NCI-H526 (cell line): ENCODE measurements around the gene GPRIN1.
"Not testable (repeated sequence)": the region's sequence is repeated elsewhere in the genome, so short reads cannot be mapped to it uniquely, and the experiment has no call there.

Source experiments
- DNase-seq, 2 experiments: peaks; one replicate each; lab custom pipeline; 2025; lab: John Stamatoyannopoulos, UW

The GPRIN1 gene

DNA sequence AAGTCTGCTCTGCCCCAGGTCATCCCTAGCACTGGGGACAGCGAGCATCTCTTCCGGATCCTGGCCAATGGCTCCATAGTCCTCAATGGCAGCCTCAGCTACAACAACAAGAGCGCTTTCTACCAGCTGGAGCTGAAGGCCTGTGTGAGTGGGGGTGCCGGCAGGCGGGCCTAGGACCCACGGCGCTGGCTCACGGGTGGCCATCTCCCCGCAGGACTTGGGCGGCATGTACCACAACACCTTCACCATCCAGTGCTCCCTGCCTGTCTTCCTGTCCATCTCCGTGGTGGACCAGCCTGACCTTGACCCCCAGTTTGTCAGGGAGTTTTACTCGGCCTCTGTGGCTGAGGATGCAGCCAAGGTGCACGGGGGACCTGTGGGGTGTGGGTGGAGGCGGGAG, 34.9 kb downstream of the GPRIN1 start:
- no peak for DNase-seq

DNA sequence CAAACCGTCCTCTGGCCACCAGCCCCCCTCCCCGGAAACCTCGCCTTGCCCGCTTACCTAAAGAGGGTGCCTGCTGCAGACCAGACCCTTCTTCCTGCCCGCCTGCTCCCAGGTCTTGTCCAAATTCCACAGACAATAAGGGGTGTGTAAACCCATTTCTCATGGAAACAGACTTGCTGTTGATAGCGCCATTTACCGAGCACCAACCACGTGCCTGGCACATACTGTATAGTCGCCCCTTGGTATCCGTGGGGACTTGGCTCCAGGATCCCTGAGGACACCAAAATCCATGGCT, 35.7 kb downstream of the GPRIN1 start:
- no peak for DNase-seq

DNA sequence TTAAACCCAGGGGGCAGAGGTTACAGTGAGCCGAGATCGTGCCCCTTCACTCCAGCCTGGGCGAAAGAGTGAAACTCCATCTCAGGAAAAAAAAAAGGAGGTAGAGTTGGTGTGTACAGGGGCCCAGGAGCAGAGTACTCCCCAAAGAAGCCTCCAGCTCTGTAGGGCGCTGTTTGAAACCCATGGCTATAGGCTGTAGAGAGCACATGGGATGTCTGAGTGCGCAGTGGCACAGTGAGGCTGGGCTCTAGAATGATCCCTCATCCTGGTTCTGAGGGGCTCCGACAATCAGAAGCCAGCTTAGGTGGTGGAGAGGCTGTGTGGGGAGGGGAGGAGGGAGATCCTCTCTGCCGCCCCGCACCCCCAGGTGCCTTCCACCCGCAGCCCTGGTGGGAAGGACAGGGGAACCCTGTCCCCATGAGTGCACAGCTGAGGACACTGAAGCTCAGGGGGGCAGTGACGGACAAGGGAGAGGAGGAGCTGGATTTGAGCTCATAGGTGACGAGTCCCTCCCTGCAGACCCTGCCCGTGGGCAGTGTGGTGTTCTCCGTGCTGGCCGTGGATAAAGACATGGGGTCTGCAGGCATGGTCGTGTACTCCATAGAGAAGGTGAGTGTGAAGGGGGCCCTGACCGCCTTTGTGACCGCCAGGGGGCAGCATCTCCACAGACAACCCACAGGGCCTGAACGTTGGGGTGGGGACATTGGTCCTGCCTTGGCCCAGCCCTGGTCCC, 36.2 kb downstream of the GPRIN1 start:
- peak; percentile 10 to 65 for DNase-seq

DNA sequence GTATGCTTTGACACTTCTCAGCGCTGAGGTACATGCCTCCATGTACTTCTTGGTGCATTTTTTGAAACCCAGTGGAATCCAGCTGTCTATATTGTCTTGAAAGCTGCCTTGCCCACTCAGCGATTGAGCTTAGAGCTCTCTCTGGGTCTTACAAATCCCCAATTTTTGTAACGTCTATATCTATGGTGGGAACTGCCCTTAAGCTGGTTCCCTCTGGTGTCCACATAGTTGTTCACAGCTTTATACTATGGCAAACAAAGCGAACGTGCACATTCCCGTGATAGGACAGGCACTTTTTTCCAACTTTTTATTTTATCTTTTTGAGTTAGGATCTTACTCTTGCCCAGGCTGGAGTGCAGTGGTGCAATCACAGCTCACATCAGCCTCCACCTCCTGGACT, 39.9 kb downstream of the GPRIN1 start:
- no peak for DNase-seq

DNA sequence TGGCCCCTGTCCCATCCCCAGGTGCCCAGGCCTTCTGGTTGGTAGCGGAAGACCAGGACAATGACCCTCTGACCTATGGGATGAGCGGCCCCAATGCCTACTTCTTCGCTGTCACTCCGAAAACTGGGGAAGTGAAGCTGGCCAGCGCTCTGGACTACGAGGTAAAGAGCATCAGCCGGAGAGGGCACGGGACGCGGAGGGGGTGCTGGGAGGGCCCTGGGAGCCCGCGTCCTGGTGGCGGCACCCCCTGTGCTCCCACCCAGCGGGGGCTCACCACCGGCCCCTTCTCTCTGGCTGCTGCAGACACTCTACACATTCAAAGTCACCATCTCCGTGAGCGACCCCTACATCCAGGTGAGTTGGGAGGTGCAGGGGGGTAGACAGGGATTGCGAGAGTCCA, 41.3 kb downstream of the GPRIN1 start:
- no peak for DNase-seq

DNA sequence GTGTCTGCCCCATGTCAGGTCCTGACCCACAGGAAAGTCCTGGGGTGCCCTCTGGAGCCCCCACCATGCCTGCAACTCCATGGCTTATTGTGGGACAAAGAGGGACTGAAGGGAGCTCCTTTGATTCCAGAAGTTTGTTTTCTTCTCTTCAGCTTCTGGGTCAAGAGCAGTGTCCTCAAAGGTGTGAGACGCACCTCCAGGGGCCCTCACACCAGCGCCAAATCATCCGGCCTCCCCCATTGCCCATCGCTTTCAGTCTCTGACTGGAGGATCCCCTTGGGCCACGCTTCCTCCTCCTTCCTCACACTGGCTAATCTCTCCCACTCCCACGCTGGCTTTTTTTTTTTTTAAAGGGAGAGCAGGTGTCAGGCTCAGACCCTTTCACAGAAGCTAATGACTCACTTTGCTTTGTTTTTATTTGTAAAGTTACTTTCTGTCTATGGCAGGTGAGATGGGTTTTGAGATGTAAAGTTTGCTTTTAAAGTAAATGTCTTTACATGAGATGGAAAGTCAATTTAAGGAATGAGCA, 44.1 kb downstream of the GPRIN1 start:
- DNase-seq = no peak

DNA sequence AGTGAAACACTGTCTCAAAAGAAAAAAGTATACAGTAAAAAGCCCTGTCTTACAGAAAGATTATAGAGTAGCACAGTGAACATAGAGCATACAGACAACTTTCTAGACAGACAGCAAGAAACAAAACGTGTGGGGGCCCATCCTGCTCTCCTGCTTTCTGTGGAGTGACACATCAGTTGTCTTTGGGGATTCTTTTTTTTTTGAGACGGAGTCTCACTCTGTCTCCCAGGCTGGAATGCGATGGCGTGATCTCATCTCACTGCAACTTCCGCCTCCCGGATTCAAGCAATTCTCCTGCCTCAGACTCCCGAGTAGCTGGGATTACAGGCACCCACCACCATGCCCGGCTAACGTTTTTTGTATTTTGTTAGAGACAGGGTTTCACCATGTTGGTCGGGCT, 46.0 kb downstream of the GPRIN1 start:
- no peak for DNase-seq

DNA sequence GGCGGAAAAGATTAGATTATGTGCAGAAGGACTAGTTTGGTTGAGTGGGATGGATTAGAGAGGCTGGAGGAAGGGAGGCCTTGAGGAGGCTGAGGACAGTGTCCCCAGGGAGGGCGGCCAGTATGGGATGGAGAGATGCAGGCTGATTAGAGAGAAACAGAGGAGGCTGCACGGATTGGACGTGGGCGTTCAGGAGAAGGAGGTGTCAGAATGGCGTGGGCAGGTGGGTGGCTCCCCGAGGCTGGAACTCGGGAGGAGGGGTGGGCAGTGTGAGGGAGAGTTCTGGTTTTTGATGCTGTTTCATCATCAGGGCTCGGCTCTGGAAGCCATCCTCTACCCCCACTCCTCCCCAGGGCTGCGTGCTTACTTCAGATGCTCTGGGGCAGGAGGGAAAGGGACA, 47.8 kb downstream of the GPRIN1 start:
- DNase-seq = no peak

DNA sequence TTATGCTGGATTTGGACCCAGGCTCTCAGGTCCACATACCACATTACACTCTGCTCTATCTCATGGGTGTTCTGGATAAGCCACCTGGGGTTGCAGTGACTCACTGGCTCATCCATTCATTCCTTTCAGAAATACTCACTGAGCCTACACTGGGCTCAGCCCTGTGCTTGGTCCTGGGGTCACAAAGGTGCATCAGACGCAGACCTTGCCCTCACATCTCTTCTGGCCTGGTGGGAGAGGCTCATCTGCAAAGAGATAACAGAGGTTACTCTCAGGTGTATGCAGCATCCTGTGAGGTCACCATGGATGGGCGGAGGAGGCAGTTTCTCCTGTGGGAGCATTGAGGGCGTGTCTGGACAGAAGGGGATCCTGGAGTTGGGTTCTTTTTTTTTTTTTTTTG, 48.7 kb downstream of the GPRIN1 start:
- DNase-seq = no peak

DNA sequence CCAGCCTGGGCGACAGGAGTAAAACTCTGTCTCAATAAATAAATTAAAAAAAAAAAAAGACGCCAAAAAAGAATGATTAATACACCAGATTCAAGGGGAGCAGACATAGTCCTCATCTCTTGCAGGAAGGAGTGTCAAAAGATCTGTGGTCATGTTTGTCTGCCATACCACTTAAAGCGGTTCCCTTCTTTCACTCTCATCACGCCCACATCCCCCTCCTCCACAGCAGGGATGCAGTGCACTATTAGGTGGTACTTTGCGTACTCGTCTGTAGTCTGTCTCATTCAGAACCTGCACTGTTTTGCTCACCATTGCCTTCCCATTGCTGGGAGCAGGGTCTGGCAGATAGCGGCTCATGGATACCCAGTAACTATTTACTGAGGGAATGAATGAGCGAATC, 49.6 kb downstream of the GPRIN1 start:
- DNase-seq = no peak

DNA sequence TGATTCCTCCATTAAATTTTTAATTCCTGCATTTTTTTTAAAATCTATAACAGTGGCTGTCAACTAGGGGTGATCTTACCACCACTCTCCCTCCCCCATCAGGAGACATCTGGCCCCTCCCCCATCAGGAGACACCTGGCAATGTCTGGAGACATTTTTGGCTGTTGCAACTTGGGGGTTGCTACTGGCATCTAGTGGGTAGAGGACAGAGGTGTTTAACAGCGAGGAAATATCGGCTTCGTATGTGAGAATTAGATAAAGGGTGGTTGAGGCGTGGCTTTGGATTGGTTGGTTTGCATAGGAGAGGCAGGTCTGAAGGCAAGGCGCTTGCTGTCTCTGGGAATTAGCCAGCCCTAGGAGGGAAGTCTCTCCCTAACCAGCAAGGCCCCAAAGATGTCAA, 50.3 kb downstream of the GPRIN1 start:
- DNase-seq = peak; percentile 51 to 61

DNA sequence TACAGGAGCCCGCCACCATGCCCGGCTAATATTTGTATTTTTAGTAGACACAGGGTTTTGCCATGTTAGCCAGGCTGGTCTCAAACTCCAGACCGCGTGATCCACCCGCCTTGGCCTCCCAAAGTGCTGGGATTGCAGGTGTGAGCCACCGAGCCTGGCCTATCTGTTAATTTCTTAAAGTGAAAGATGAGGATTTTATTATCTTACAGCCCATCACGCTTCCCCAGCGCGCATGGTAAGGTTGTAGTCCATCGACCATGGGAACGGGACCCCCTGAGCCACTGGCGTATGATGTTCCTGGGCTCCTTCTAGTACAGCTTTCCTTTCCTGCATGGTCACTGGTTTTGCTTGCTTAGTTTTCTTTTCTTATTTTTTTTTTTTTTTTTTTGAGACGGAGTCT, 52.1 kb downstream of the GPRIN1 start:
- no peak for DNase-seq

DNA sequence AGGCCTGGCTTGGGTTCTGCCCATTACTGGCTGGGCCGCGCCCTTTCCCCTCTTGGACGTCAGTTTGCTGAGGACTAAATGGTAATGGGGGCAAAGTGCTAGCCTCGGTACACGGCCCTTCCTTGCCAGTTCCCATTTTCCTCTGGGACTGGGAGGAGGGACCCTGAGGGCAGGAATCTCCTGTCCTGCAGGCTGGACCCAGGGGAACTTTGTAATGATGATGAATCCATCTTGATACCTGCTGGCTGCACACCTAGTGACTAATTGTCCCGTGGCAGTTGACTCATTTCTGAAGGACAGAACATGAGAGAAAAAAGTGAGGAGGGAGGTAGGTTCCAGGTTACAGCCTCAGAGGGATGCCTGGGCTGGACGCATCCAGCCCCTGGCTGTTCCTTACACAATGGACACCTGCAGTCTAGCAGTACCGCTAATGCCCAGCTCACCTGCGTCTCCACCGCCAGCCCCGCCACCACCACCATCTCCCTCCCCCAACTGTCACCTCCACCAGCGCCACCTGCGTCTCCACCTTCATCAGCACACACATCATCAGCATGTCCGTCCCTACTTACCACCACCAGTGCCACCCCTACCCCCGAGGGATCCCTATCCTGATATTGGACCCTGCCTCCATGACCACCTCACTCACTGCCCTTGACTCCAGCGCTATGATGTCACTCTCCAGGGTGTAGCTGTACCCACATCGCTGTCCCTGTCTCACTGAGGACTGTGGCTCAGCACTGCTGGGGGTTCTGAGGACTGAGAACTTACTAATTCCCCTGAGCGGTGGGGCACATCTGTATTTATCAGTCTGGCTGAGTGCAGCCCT, 56.5 kb downstream of the GPRIN1 start:
- DNase-seq = no peak

DNA sequence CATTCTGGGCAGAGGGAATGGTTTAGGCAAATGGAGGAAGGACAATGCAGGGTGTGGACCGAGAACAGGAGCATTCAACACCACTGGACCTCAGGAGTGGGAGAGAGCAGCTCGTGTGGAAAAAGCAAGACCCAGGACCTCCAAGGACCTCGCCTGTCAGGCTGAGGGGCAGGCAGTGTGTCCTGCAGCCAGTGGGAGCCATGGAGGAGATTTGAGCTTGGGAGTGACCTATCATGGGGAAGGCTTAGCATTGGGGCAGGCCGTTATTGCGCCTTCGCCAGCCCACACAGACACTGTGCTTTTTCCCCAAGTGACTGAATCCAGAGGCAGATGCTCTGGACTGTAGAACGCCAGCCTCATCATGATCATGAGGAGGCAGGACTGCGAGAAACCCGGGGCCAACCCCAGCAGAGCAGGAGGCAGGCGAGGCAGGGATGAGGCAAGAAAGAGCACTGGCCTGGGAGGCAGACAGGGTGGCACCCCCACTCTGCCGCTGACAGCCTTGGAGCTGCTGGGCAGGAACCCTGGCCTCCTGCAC, 57.6 kb downstream of the GPRIN1 start:
- no peak for DNase-seq

DNA sequence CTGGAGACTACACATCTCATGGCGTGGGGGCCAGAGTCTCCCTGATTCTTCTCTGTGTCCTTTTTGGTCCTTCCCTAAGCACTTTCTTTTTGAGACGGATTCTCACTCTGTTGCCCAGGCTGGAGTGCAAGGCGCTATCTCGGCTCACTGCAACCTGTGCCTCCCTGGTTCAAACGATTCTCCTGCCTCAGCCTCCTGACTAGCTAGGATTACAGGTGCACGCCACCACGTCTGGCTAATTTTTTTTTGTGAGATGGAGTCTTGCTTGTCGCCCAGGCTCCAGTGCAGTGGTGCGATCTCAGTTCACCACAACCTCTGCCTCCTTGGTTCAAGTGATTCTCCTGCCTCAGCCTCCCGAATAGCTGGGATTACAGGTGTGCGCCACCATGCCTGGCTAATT, 59.0 kb downstream of the GPRIN1 start:
- DNase-seq = not testable (repeated sequence)

DNA sequence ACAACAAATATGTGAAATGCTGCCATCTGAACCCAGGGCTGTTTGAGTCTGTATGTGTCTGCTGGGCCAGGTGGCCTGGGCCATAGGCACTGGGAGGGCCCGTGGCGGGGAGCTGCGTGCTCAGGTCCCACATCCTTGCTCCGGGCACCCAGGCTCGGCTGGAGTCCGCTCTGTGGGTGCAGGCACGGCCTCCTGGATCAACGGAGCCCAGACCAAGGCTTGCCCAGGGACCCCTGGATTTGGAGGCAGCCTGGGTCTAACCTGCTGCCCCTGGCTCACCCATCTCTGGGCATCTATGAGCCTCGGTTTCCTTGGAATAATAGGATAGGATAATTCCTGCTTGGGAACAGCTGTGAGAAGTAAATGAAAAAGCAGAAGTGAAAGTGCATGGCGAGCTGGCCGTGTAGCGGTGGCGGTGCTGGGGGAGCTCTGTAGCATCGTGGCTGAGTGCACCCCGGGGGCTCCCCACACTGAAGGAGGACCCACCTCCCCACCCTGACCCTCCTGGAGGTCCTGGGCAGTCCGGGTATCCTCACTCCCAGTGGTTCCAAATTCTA, 59.6 kb downstream of the GPRIN1 start:
- no peak for DNase-seq

DNA sequence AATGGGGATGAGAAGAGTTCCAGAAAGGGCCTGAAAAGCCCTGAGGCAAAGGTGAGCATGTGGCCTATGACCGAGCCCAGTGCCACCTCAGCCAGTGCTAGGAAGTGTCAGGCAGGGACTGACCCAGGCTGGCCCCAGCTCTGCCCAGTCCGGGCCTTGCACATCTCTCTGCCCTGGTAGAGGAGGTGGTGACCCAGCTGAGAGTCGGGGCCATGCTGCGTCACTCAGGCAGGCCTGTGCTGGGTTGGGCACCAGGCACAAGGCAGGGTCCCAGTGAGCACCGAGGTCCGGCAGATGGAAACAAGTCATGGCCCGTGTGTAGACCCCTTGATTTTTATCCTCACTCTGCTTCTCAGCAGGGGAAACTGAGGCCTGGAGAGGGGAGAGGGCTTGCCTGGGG, 60.1 kb downstream of the GPRIN1 start:
- no peak for DNase-seq

DNA sequence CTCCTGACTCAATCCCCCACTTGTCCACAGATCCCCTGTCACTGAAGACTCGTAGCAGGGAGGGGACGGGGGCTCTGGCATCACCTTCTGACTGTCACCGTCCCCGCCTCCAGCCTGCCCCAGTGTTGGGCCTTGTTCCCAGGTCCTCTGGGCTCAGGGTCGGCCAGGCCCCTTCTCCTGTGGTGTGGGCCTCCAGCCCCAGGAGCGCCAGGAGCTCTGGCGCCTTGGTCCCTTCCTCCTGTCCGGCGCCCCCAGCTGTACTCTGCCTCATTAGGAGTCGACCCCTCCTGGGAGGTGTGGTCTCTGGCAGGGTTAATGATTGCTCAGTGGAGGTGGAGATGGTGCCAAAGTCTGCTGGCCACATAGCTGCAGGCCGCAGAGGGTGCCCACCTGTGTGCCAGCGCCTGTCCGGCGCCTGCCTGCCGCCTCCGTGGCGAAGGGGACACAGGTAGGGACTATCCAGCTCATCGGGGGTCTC, 61.0 kb downstream of the GPRIN1 start, which contains the start of gene CDHR2:
Gene CDHR2, plus strand, starts transcription at position 376 of the 478 bp plus-strand sequence. CDS start 16,011 bp downstream, outside the sequence.
- DNase-seq = no peak

DNA sequence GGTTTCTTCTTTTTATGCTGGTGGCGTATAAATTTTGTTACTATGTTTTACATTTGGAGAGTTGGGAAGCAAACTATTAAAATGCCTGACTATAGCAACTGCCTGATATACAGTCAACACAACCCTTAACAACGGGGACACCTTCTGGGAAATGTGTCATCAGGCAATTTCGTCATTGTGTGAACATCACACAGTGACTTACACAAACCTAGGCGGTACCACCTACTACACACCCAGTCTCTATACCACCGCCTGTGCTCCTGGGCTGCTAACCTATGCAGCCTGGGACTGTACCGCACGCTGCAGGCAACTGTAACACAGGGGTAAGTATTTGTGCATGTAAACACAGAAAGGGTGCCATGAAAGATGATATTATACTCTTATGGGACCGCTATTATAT, 62.2 kb downstream of the GPRIN1 start:
- no peak for DNase-seq
